NCI-H1105 treated with DMSO at 0.1 percent for 48 hours (cell line): ENCODE data around the gene RALGAPB.
A peak's percentile ranks its signal among the peaks of the same experiment; 100 is the strongest.
"Not testable (repeated sequence)": the region's sequence is repeated elsewhere in the genome, so short reads cannot be mapped to it uniquely, and the experiment has no call there.

ENCODE experiments used
- DNase-seq: peaks from one replicate; lab custom pipeline; 2025; lab: John Stamatoyannopoulos, UW

The RALGAPB gene

GRCh38 chr20:38472513-38473366, at the start of gene RALGAPB:
RALGAPB (plus strand) TSS chr20:38472843; CDS start chr20:38488433, 15,590 bp downstream.
- DNase-seq, result peak; percentile 99

GRCh38 chr20:38423541-38423940, 49.1 kb upstream of the RALGAPB start:
- DNase-seq, result no peak

GRCh38 chr20:38424401-38424800, 48.2 kb upstream of the RALGAPB start:
- DNase-seq, result no peak

GRCh38 chr20:38426006-38426897, 46.4 kb upstream of the RALGAPB start:
- DNase-seq, result no peak

- DNase-seq, result no peak
Observed at GRCh38 chr20:38427655-38428023, 45.0 kb upstream of the RALGAPB start.

GRCh38 chr20:38428800-38429199, 43.8 kb upstream of the RALGAPB start:
- no peak for DNase-seq

- DNase-seq, result no peak
Observed at GRCh38 chr20:38429301-38429700, 43.3 kb upstream of the RALGAPB start.

- DNase-seq, result no peak
Observed at GRCh38 chr20:38430679-38431325, 41.8 kb upstream of the RALGAPB start.

GRCh38 chr20:38432292-38432691, 40.4 kb upstream of the RALGAPB start:
- no peak for DNase-seq

- not testable (repeated sequence) for DNase-seq
Observed at GRCh38 chr20:38432870-38433269, 39.8 kb upstream of the RALGAPB start.

- no peak for DNase-seq
Observed at GRCh38 chr20:38433304-38433972, 39.2 kb upstream of the RALGAPB start.

GRCh38 chr20:38434301-38434741, 38.3 kb upstream of the RALGAPB start:
- no peak for DNase-seq

GRCh38 chr20:38434770-38435554, 37.7 kb upstream of the RALGAPB start, which contains the start of gene SNHG17:
SNHG17 (minus strand) TSS chr20:38435328.
- peak; percentile 84 for DNase-seq

GRCh38 chr20:38435555-38435939, 37.1 kb upstream of the RALGAPB start:
- DNase-seq, result no peak

- DNase-seq, result no peak
Observed at GRCh38 chr20:38437796-38438195, 34.8 kb upstream of the RALGAPB start.

GRCh38 chr20:38441110-38441509, 31.5 kb upstream of the RALGAPB start:
- not testable (repeated sequence) for DNase-seq

GRCh38 chr20:38441916-38442315, 30.7 kb upstream of the RALGAPB start:
- DNase-seq, result no peak

GRCh38 chr20:38445381-38445796, 27.3 kb upstream of the RALGAPB start:
- no peak for DNase-seq

- no peak for DNase-seq
Observed at GRCh38 chr20:38445901-38446425, 26.7 kb upstream of the RALGAPB start.

GRCh38 chr20:38446441-38447209, 26.0 kb upstream of the RALGAPB start:
- peak; percentile 92 for DNase-seq
